22Rv1 (cell line): Measurements from ENCODE around the gene MMP28.

ENCODE experiments used
- ZFX ChIP-seq: fragments of 450-650 bp; IDR thresholded peaks from 2 replicates; pipeline ENCODE4 v1.6.1; 2017; ENCODE audit warnings: antibody characterized with exemption, borderline replicate concordance
- TF ChIP-seq, protein P1 (sequence below): fragments of 450-650 bp; IDR thresholded peaks from 2 replicates; pipeline ENCODE4 v1.5.1; 2017; ENCODE audit warnings: mild to moderate bottlenecking

DNA sequence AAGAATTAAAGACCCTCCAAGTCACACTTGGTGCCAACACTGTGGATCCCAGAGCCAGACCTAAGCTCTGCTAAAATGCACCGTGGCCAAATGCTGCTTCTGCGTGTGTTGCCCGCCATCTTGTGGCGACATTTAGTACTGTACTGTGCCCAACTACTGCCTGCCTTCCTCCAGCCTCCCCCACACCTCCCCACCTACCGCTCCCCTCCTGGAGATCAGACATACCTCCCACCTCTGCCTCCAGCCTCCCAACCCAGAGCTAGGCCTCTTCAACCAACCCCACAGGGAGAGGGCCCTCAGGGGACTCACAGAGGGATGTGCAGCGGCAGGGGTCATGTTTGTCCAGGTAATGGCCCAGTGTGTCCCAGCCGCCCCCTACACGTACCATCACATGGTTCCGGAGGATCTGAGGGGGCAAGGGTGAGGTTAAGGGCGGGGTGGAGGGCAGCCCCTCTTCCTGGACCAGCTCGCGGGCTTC, 47.9 kb downstream of the MMP28 start:
- TF ChIP-seq, protein P1, sequence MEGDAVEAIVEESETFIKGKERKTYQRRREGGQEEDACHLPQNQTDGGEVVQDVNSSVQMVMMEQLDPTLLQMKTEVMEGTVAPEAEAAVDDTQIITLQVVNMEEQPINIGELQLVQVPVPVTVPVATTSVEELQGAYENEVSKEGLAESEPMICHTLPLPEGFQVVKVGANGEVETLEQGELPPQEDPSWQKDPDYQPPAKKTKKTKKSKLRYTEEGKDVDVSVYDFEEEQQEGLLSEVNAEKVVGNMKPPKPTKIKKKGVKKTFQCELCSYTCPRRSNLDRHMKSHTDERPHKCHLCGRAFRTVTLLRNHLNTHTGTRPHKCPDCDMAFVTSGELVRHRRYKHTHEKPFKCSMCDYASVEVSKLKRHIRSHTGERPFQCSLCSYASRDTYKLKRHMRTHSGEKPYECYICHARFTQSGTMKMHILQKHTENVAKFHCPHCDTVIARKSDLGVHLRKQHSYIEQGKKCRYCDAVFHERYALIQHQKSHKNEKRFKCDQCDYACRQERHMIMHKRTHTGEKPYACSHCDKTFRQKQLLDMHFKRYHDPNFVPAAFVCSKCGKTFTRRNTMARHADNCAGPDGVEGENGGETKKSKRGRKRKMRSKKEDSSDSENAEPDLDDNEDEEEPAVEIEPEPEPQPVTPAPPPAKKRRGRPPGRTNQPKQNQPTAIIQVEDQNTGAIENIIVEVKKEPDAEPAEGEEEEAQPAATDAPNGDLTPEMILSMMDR = peak; percentile 84
- no peak for TF ChIP-seq ZFX
